IPS-NIHi7 (cell line): ENCODE results near the gene STK4.
"Not testable (repeated sequence)": the region's sequence is repeated elsewhere in the genome, so short reads cannot be mapped to it uniquely, and the experiment has no call there.

Experiments
- DNase-seq: peaks from one replicate; pipeline ENCODE4 v3.0.0; 2012; ENCODE audit warnings: mixed read lengths; ENCODE audit errors: extremely low spot score

The STK4 gene

DNA sequence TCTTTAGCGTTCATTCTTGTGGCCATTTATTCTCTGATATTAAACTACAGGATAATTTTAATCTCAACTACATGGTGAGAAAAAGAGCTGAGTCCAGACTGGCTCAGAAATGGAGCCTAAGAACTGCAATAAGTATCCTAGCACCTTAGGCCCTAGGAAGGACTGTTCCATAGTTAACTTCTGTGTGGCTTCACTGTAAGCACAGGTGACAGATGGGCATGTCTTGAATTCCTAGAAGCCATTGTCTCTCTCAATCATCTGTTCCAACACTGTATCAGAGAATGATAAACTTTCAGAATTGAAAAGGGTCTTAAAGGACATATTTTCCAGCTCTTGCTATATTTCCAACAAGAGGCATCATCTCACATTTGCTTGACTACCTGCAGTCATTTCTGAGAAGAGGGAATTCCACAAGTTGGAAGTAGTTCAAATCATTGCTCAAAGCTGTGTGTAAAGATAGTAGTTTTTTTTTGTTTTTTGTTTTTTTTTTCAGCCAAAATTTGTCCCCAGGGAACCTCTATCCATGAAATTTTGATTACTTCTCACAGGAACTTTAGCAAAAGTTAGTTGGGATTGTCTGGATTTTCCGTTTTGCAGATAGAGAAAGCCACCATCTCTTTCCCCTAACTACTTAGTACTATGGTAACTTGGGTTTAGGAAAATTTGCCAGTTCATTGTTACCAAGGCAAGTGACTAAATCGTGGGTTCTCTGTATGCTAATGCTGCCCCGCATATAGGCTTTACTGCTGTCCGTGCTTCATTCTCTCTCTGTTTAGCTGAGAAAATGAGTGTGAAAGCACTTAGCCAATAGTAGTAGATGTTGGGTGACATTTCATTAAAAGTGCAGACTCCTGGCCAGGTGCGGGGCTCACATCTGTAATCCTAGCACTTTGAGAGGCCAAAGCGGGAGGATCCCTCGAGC is 87.4 kb downstream of the STK4 start:
- no peak for DNase-seq

DNA sequence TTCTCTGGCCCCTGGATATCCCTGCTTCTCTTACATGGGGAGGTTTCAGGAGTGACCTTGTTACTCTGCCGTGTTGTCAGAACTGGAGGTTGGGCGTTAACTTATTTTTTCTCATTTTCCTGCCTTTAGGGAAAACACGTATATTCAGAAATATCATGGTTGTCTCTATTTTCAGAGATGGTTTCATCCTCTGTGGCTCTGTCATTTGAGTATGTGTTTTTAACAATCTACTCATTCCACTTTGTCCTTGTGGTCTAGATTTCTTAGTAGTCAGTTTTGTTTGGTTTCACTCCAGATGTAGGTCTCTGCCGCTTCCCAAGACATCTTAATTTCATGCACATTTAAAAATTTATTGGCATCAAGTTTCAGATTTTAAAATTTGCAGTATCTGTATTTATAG is 88.7 kb downstream of the STK4 start:
- no peak for DNase-seq

DNA sequence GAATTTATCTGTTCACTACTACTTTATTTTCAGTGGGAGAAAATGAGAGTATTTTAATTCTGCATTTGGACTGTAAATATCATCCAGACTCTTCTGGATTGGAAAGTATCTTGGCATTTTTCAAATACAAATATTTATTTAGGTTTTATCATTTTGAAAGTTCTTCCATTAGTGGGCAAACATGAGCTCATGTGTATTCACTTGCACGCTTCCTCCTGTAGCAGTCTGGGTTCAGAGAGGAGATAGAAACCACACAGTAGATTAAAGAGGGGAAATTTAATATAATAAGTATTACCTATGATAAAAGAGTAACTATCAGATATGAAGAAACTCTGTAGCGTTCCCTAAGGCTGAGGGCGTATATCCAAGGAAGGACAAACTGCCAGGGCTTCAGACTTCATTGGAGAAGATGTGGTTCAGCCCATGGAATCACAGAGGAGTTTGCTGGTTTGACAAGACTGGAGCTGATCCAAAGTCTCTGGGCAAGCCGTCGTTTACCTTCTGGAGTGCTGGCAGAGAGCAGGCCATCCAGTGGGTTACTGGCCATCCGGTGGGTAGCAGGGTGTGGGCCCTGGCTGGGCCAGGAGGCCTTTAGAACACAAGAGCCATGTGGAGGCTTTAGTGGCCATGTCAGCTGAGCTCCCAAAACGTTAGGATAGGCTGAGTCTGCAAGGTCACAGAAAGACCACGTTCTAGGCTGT is 90.3 kb downstream of the STK4 start:
- DNase-seq: no peak

DNA sequence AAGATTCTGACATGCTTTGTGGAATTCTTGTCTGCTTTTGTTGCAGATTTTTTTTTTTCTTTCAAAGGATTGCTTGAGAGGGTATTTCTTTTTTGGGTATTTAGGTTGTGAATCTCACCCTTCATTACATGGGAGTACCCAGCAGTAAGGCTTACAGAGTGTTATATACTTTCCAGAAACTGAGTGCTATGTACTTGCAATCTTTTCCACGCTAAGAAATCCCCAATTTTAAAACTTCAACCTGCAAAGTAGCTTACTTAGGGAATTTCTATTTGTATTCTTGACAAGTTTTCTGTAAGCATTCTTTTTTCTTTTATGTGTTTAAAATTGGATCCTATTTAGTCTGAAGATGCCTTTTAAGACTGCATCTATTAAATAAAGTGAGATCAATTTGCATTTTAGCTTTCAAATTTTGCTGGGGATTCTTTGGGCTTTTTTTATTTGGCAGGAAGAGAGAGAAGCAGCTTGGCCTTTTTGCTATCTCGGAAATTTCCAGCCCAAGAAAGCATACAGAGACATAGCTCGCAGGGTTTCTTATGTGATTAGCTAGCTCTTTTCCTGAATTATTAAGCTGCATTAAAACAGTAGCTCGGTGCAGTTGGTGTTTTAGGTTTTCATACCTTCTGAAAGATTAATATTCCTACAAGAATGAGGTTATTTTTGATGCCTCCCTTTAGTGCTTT is 92.0 kb downstream of the STK4 start:
- no peak for DNase-seq

DNA sequence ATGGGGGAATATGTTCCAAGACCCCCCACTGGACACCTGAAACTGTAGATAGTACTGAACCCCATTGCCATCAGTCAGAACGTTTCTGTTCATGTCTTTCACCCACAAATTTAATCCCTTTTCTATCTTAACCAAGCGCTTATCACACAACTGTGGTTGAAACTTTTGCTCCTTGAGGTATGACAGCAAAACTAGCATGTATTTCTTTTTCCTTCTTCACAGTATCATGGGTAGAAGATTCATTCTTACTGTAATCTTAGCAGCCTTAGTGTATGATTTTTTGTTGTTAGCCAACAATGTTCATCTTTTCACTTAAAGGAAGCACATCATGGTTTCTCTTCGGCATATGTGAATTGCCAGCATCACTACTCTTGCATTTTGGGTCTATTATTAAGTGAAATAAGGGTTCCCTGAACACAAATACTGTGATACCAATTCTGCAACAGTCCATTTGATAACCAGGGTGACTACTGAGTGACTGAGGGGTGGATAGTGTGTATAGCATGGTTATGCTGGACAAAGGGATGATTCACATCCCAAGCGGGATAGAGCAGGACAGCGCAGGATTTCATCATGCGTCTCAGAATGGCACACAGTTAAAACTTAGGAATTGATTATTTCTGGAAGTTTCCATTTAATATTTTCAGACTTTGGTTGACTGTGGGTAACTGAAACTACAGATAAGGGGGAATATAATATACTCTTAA is 92.9 kb downstream of the STK4 start:
- no peak for DNase-seq

DNA sequence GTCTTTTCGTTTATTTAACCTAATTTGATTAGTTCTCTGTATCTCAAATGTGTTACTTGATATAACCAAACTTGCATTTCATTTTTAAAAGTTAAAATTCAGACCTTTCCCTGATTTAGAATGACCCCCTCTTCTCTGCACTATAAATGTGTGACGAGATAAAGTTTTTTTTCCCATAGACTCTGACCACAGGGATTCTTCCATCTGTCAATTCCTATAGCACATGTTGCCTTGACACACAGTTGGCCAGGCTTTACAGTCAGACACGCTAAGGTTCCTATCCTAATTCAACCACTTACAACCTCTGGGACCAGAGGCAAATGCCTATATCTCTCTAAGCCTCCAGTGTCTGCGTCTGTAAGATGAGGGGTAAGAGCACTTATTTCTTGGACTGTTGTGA is 94.0 kb downstream of the STK4 start:
- no peak for DNase-seq

DNA sequence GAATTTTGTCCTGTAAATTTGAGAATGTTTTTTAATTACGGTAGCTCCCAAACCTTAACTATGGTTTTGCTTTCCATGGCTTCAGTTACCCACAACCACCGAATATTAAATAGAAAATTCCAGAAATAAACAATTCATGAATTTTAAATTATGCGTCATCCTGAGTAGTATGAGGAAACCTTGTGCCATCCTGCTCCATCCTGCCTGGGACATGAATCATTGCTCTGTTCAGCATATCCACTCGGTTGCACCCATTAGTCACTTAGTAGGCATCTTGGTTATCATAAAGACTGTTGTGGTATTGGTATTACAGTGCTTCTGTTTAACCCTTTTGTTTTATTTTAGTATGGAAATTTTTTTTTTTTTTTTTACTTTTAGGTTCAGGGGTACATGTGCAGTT is 94.9 kb downstream of the STK4 start:
- DNase-seq: no peak

DNA sequence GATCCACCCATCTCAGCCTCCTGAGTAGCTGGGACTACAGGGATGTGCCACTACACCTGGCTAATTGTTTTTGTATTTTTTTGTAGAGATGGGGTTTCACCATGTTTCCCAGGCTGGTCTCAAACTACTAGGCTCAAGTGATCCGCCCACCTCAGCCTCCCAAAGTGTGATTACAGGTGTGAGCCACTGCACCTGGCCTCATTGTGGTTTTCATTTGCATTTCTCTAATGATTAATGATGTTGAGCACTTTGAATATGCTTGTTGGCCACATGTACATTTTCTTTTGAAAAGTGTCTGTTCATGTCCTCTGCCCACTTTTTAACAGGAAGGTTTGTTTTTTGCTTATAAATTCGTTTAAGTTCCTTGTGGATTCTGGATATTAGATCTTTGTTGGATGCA is 96.8 kb downstream of the STK4 start:
- not testable (repeated sequence) for DNase-seq

DNA sequence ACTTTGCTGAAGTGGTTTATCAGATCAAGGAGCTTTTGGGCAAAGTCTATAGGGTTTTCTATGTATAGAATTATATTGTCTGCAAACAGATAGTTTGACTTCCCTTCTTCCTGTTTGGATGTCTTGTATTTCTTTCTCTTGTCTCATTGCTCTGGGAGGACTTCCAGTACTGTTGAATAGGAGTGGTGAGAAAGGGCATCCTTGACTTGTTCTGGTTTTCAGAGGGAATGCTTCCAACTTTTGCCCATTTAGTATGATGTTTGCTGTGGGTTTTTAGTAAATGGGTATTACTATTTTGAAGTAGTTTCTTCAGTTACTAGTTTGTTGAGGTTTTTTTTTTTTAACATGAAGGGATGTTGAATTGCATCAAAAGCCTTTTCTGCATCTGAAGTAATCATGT is 98.5 kb downstream of the STK4 start:
- no peak for DNase-seq

DNA sequence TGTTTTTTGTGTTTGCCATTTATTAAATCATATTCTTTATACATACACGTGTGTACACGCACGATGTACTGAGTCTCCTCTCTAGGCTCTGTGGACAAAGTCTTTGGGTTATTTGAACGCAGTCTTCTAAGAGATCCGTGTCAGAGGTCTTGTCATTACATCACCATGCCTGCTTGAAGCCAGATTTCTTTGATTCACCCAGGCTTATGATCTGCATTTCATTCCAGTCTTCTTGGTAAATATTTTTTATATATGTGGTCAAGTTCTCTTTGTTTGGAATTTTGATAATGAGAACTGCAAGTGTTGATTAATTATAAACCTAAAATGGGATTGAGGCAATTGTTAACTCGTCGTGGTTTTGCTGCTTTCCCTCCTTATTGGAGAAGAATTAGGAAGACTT is 100.1 kb downstream of the STK4 start:
- no peak for DNase-seq

DNA sequence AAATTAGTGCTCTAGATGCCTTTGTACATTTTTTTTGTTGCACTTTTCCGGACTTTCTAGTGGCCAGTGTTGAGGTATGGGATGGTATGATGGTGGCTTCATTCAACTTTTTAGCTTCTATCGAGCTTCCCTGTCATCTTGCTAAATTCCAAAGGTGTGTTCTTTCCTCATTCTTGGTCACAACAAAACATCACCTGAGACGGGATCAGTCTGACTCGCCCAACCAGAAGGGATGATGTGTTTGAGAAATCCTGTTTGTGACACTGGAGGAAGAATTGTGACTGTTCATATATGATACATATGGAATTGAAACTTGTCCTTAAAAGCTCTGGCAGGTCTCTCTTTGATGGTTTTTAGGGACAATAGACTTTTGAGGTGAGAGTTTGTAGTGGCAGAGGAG is 100.8 kb downstream of the STK4 start:
- DNase-seq: no peak

DNA sequence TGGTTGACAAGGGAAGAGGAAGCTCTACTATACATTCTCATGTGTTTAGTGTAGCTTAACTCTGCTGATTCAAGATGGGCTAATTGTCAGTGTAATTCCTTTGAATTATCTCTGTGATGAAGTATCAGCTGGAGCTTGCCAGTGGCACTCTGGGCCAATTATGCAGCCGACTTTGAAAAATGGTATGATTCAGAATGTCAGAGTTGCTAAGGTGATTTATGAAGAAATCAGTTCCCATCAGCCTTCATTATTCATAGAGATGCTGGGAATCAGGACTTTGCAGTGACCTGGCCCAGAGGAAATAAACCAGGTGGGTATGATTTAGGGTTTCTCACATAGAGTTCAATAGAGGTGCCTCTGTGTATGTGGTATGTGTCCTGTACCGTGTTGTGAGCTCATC is 101.2 kb downstream of the STK4 start:
- DNase-seq: no peak

DNA sequence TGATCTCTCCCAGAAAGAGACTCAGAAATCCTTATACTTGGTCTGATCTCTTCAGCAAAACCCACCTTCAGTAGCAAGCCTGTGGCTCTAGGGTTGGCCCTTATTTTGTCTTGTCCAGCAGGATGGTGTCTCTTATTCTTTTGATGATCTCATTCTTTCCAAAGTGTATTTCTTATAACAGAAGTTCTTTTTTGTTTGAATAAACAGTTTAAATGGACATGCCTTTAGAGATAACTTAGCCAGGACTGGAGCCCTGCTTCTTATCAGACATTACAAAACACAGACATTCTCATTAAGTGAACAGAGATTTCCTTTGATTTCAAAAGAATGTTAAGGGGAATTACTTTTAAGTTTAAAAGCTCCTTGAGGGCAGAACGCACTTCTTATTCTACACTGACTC is 102.9 kb downstream of the STK4 start:
- no peak for DNase-seq

DNA sequence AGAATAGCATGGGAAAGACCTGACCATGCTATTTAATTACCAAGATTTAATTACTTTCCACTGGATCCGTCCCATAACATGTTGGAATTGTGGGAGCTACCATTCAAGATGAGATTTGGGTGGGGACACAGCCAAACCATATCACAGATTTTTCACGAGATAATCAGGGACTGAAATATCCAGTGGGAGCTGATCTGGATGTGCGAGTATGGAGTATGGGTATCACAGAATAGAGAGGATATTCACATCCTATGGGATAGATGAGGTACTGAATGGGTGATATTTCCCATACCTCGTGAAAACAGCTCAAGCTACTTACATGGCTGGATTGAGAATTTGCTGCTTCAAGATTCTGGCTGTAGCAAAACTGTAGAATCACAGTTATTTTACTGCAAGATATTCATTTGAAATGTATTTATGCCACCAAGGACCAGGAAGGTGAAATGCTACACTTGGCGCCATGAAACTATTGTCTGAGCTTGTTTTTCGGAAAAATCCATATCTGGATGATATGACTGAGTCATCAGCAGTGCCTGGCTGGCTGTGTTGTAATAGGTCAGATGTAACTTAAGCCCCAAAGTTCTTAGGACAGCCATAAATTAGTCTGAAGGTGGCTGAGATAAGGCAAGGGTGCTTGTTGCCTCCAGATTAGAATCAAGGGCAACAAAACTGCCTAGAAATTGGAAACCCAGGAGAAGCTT is 104.8 kb downstream of the STK4 start:
- no peak for DNase-seq

DNA sequence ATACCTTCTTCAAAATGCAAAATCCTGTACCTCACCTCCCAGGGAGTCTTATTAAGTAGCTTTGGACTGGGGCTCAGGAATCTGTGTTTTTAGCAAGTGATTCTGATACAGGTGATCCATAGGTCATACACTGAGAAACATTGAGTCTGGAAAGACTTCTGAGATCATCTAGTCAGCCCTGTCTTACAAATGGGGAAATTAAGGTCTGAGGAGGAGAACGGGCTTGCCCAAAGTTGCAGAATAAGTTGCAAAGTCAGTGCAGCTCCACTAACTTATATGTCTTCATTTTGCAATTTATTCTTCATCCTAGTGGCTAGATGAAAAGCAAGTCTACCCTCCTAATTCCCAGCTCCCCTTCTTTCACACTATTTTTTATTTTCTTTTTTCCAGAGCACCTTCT is 105.8 kb downstream of the STK4 start:
- no peak for DNase-seq

DNA sequence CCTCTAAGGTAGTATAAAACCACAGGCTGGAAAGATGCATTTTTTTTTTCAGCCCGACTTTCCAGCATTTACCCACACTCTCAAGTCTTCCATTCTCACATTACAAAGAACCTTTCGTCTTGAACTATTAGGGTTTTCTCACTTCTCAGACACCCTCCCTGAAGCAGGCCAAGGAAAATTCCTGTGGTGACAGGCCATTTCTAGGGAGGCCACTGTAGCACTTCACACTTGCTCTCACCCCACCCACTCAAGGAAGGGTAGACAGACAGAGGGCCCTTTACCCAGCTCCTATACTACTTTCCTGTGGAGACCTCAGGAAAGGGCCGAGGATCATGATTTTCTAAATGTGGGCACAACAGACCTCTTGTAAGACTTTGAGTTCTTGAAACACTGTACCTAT is 106.9 kb downstream of the STK4 start:
- no peak for DNase-seq

DNA sequence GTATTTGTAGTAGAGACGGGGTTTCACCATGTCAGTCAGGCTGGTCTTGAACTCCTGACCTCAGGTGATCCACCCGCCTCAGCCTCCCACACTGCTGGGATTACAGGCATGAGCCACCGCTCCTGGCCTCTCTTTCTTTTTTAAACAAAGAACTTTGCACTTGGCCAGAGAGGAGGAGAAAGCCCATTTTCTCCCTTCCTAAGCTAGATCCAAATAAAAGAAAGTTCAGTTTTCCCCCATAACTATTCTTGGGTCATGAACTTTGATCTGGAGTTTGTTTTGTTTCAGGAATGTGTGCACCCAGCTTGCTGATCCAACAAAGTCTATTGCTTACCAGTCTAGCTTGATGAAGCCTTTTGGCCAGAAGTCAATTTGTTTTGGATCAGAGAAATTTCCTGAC is 111.2 kb downstream of the STK4 start:
- DNase-seq: no peak

DNA sequence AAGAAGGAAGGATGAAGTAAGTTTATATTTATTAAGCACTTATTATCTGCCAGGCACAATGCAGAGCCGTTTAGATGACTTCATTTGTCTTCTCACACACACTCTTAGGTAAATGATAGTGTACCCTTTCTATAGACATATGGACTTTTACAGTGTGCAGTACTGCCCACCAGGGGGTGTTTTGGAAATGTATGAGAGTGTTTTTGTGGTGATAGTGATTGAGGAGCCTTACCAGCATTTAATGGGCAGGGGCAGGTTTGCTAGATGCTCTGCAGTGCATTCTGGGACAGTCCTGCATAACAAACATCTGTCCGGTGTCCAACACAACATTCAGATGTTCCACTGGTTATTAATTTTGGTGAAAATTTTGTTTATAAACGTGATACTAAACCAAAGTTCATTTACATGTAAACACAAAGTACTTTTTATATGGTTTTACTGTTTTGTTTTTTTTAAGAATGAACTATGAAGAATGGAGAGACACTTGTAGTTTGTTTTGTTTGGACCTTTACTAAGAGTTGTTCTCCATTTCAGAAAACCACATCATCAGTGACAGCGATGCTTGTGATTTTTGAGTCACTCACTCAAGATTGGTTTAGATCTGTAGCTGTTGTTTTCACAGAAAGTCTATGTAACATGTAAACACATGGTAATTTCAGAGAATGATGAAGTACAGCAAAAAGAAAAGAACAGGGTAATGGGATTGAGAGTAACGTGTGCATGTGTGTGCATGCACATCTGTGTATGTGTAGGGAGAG is 114.7 kb downstream of the STK4 start:
- no peak for DNase-seq

DNA sequence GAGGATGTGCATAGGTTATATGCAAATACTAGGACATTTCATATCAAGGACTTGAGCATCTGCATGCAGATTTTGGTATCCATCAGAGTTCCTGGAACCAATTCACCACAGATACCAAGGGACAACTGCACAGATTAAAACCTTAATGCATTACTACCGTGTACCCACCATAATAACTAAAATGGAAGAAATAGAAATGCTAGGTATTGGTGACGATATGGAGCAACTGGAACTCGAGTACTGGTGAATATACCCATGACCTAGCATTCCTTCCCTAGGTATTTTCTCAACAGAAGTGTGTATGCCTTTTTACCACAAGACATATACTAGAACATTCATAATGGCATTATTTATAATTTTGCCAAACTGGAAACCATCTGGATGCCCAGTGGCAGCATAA is 116.2 kb downstream of the STK4 start:
- DNase-seq: no peak

DNA sequence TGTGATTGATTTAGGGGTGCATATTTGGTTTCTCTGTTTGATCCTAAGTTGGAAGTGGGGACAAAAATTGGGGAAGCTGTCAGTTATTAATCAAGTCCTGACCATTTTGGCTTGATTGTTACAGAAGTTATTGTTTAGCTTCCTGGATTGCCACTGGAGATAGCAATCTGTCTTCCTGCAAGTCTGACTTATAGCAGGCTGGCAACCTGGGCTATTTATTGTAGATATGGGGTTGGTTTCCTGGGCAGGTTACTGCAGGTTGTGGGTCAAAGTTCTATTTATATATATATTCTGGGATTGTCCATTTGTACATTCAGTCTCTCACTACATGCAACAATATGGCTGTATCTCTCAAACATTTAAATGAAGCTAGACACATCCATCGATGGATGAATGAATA is 116.8 kb downstream of the STK4 start:
- DNase-seq: no peak

DNA sequence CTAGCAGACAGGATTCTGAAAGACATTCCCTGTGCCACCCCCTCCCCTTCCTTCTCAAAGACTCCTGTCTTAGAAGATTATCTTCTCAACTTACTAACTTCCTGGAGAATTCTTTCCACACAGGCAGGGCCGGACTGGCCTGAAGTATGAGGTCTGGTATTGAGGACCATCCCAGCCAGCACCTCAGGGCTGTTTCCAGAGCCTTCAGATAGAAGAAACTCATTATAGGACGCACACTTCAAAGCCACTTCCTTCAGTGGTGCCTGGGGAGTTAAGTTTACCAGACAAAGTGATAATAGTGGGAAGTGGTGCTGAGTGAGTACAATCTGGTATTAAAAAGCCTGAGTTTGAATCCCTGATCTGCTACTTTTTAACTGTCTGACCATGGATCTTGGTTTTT is 119.0 kb downstream of the STK4 start:
- no peak for DNase-seq
